Activated naive CD4-positive, alpha-beta T cell treated with anti-CD3 and anti-CD28 coated beads, Interleukin-2, amount 50 U/mL, for 16 hours (primary cell): ENCODE data around the gene PHF20.
A peak's percentile ranks its signal among the peaks of the same experiment; 100 is the strongest.
"Not testable (repeated sequence)": the region's sequence is repeated elsewhere in the genome, so short reads cannot be mapped to it uniquely, and the experiment has no call there.

Source experiments
- DNase-seq: peaks from one replicate; pipeline ENCODE4 v3.0.0-alpha.2; 2020

PHF20 gene

DNA sequence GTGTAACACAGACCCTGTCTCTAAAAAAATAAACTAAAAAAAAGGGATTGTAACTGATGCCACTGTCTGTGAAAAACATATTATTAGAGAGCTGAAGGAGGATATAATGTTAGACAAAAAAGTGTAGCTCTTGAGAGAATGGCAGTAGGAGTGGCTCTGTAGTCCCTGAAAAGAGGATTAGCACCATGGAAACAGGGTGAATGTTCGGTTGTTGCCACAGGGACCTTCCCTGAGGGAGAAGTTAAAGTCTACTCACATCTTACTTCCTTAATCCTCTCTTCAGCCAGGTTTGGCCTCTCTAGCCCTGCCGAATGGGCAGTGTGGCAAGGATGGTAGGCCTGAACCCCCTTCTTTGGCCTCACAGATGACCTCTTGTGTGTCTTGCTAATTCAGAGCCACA is 170.4 kb downstream of the PHF20 start:
- DNase-seq = no peak

- peak; percentile 25 for DNase-seq
These were observed 175.7 kb downstream of the PHF20 start for GRCh38 chr20:35947489-35947888.

DNA sequence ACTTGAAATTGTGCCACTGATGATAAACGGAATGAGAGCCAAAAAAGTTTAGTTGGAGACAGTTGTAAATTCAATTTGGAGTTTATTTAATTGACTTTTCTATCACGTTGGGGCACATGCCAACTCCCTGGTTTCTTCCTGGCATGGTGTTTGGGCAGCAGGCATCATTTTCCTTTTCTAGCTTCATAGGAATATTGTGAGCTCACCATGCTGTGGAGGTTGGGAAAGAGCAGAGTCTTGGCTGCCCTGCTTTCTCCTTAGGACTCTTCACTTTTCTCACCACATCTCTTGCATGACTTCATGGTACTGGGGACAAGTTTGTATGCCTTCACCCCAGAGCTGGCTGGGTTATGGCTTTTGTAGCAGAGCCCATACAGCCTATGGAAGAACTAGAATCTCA is 176.1 kb downstream of the PHF20 start:
- no peak for DNase-seq

- no peak for DNase-seq
These were observed 178.3 kb downstream of the PHF20 start for GRCh38 chr20:35950093-35950492.

DNA sequence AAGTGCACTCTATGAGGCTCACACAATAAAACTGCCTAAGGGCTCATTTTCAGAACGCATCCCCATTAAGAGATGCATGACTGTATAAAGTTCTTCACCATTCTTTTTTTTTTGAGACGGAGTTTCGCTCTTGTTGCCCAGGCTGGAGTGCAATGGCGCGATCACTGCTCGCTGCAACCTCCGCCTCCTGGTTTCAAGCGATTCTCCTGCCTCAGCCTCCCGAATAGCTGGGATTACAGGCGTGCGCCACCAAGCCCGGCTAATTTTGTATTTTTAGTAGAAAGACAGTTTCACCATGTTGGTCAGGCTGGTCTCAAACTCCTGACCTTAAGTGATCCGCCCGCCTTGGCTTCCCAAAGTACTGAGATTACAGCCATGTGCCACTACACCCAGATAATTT is 180.3 kb downstream of the PHF20 start:
- not testable (repeated sequence) for DNase-seq

DNA sequence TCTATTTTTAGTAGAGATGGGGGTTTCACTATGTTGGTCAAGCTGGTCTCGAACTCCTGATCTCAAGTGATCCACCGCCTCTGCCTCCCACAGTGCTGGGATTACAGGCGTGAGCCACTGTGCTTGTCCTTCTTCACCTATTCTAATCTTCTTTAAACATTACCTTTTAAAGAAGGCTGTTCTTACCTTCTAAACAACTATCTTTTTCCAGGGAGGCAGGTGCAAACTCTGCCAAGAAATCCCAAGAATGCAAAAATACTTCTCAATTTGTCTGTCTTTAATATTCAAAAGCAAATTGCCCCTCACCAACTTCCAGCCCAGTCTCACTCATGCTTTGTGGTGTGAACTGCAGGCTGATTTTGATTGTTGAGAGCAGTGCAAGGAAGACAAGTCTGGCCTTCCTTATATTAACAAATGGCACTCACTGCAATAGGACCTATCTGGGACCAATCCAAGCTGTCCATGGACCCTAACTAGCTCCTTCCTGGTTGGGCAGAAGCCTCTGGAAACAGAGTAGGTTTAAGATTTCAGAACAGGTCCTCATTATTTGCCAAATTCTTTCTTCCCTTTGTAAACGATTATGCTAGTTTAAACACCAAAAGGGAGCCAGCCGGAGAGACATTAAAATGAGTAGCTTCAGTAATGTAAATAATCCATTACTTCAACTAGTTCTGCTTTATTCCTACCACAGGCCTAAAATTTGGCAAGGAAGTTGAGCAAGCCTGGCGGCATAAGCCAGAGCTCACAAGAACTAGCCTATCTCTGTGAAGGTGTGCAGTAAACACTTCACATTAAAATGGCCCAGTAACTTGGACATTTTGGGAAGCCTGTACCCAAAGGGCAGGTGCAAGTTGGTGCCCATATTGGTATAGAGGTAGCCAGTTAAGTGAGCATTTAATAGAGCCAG is 180.9 kb downstream of the PHF20 start:
- no peak for DNase-seq

DNA sequence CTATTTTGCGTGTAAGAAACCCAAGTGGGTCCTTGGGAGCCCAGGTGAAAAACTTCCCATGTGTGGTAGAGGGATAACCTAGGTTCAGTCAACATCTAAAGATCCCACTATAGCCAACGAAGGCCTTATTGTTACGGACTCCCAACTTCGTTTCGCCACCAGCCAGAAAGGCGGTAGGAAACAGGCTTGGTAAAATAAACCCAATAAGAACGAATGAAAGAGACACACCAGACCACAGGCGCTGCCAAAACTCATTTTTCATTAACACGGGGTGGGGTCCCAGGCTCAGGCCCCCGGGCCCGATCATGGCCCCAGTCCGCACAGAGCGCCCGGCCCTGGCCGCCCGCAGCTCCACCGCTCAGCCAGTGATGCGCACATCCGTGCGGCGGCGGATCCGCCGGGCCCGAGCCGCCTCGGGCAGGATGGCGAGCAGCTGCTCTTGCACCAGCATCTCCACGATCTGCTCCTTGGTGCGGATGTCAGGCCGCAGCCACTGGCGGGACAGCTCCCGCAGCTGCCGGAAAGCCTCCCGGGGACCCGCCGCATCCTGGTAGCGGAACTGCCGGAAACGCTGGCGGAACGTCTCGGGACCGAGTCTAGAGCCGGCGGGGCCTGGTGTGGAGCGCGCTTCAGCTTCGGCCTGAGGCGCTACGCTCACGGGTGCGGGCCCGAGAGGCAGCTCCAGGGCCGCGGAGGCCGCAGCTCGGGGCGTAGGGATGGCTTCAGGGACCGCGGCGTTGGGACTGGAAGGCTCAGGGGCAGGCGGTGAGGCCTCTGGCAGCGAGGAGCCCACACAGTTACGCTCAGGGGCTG is 181.8 kb downstream of the PHF20 start:
- peak; percentile 68 for DNase-seq

DNA sequence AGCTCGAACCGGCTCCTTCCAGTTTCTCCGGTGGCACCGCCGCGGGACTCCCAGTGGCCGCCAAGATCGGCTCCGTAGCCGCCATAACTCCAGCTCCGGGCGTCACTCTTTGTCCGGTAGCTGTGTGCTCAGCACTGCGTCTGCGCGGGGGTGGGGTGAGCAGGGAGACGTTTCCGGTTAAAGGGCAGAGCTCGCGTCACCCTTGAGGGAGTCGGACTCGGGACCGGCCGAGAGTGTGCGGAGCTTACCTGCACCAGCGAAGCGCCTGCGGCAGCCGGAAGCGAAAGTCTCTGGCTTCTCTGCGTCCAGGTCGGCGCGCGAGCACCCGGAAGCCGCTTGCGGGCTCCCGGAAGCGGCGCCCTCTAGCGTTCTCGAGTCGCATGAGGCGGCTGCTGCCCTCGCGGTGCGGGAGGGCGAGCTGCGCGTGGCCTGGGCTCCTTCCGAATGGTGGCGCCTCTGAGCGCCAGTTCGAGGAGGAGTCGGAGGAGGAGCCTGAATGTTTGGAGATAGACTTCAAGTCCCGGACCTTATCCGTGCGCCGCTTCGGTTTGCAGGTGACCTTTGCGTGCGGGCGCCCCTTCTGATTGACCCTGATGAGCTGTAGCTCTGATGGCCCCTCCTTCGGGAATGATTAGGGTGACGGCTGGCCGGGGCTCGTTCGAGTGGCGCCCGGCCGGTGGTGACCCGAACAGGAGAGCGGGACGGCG is 182.5 kb downstream of the PHF20 start, which contains the start of gene SCAND1:
SCAND1 (minus strand) TSS at position 303 of the 707 bp plus-strand sequence; CDS start at position 85, 218 bp downstream.
- DNase-seq = peak; percentile 98

DNA sequence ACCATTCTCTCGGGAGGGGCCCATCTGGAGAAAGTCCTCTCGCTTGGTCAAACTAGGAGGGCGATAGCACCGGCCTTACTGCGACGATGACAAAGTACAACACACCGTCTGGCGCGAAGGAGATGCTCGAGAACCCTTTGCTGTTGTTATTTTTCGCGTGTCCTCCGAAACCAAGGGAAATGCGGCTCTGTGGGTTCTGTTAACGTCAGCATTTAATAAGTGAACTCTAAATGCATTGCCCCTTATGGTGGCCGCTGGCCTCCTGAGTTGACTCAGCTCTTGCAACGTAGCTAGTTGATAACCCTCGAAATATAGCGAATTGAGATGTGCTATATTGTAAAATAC is 183.1 kb downstream of the PHF20 start:
- no peak for DNase-seq

DNA sequence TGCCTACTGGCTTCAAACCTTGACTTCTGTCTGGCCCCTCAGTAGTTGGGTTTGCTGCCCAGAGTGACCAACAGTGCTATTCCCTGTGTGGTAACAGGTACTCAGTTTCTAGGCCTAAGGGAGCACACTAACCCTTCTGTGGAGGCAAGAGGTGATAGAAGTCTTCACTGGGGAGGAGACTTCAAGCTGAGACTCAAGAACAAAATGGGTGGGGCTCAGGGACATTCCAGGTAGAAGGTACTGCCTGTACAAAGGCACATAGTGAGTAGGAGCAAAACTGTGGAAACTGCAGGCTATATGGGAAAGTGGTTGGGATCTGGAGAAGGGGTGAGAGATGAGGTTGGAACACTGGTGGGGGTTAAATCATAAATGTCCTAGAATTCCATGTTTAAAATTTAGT is 184.8 kb downstream of the PHF20 start:
- no peak for DNase-seq

DNA sequence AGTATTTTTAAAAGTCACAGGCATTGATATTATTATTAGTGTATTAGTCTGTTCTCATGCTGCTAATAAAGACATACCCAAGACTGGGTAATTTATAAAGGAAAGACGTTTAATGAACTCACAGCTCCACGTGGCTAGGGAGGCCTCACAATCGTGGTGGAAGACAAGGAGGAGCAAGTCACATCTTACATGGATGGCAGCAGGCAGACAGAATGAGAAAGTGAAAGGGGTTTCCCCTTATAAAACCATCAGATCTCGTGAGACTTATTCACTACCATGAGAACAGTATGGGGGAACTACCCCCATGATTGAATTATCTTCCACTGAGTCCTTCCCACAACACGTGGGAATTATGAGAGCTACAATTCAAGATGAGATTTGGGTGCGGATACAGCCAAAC is 187.5 kb downstream of the PHF20 start:
- not testable (repeated sequence) for DNase-seq

DNA sequence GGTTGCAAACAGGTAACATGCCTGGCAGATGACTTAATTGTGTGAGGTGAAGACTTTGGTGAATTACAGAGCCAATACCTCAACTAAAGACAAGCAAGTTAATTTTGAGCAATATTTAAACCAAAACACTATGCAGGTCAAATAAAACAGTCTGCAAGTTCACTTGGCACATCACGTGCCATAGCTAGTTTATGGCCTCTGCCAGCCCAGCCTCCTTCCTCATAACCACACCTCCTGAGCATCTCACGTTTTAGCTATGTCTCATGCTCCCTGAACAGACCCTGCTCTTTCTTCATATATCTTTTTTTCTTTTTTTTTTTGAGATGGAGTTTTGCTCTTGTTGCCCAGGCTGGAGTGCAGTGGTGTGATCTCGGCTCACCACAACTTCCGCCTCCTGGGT is 192.1 kb downstream of the PHF20 start:
- no peak for DNase-seq

DNA sequence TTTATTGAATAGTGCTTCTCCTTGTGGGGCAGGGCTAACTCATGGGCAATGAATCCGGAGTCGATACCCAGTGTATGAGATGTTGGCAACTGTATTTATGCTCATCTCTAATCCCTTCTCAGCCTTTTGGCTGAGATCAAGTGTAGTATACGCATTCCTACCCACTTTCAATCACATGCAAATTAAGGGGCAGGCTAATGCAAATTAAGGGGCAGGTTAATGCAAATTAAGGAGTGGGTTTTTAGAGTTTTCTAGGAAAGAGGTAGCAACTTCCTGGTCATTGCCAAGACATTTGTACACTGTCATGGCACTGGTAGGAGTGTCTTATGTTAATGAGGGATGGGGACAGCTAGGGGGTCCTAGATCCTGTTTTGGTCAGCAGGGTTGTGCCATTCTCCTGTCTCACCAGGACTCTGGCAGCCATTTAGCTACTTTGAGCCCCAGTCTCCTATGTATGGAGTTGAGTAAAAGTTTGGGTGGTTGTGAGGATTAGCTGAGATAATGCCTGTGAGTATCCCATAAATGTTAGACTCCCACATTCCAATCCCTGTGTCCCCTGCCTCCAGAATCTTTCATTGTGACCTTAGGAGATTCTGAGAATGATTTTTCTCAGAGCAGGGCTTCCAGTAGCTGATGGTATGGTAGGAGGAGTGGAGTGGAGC is 196.3 kb downstream of the PHF20 start, which contains the start of gene CNBD2:
CNBD2 (plus strand) TSS at position 612 of the 662 bp plus-strand sequence. CDS start 173 bp downstream, outside the sequence.
- no peak for DNase-seq

- DNase-seq = no peak
These were observed 197.1 kb downstream of the PHF20 start for GRCh38 chr20:35968930-35969329.

- DNase-seq = no peak
These were observed 200.2 kb downstream of the PHF20 start for GRCh38 chr20:35971981-35972380.

DNA sequence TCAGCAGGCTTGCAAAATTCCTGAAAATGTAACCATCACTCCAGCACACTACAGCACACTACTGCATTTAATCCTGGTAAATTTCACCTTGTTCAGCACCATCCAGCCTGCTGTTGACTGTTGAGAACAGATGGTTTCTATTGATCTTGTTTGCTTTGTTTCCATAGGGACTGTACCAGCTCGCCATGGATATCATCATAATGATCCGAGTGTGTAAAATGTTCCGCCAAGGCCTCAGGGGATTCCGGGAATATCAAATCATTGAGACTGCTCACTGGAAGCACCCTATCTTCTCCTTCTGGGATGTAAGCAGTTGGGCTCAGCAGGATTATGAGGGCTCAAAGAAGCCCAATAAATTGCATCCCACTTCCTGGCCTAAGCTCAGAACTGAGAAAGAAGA is 200.6 kb downstream of the PHF20 start:
- DNase-seq = no peak

DNA sequence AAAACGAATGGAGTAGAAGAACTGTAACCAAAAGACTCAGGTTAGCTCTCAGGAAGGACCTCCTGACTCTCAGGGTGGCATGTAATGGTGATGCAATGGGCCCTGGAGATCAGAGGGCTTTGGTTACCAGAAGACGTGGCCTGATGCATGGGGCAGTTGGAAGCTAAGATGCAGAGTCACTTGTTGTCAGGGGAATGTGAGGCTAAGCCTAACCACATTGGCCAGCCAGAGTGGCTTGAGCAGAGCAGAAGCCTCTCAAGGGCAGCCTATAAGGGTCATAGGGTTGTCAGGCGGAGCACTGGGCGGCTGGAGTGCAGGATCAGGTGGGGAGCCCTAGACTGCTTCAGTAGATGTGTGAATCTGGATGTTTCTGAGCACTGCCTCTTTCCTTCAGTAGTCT is 202.4 kb downstream of the PHF20 start:
- no peak for DNase-seq

GRCh38 chr20:35975576-35976373 is 204.0 kb downstream of the PHF20 start:
- no peak for DNase-seq

DNA sequence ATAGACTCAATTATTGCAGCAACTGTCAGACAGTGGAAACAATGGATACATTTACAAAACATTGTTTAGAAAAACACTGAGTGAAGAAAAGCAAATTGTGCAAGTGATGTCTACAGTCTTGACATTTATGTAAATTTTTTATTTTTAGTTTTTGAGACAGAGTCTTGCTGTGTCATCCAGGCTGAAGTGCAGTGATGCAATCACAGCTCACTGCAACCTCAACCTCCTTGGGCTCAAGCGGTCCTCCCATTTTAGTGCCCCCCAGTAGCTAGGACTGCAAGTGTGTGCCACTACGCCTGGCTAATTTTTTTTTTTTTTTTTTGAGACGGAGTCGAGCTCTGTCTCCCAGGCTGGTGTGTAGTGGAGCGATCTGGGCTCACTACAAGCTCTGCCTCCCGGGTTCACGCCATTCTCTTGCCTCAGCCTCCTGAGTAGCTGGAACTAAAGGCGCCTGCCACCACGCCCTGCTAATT is 206.3 kb downstream of the PHF20 start:
- DNase-seq = no peak

DNA sequence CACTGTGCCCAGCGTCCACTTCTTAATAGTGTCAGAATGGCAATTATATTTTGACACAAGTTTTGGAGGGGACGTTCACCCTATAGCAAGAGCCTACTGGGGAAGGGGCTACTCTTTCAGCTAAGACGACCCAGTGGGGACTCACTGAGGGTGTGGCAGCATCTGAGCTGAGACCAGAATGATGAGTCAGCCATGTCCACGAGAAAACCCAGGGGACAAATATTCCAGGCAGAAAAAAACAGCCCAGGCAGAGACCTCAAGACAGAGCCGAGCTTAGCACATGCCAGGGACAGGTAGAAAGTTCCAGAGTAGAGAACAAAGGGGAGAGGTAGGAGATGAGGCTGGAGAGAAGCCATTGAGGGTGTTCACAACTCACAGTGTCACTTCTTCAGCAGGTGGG is 207.7 kb downstream of the PHF20 start:
- DNase-seq = no peak

GRCh38 chr20:35981969-35982368 is 210.2 kb downstream of the PHF20 start:
- no peak for DNase-seq

GRCh38 chr20:35984382-35984781 is 212.6 kb downstream of the PHF20 start:
- no peak for DNase-seq
